GM12878 (cell line): ENCODE results near the gene TSHZ1.

Experiments used
- EZH2 ChIP-seq: IDR thresholded peaks from 2 replicates; pipeline ENCODE4 v1.6.1; 2012; ENCODE audit warnings: low read depth, mild to moderate bottlenecking, control low read depth, inconsistent platforms, low read length, borderline replicate concordance; ENCODE audit not compliant: control insufficient read depth
- PAX8 ChIP-seq: fragments of 450-650 bp; IDR thresholded peaks from 2 replicates; pipeline ENCODE4 v1.6.1; 2017; ENCODE audit warnings: mild to moderate bottlenecking, moderate library complexity
- POLR2AphosphoS5 ChIP-seq: IDR thresholded peaks from 2 replicates; pipeline ENCODE4 v1.6.1; 2011; ENCODE audit warnings: mild to moderate bottlenecking, low read length, inconsistent platforms
- SIN3A ChIP-seq: IDR thresholded peaks from 2 replicates; pipeline ENCODE4 v1.6.1; 2012; ENCODE audit warnings: low read depth, low read length, improper control_type of control experiment
- TF ChIP-seq, protein P1 (sequence below): IDR thresholded peaks from 2 replicates; pipeline ENCODE4 v1.6.1; 2012; ENCODE audit warnings: low read depth, low read length, improper control_type of control experiment
- TF ChIP-seq, protein P2 (sequence below), 3 experiments: IDR thresholded peaks in 2 of 3; conservative IDR thresholded peaks in 1 of 3; 2 replicates each; pipeline ENCODE4 v1.5.1; 2011; ENCODE audit warnings: low read depth in 3 of 3, low read length in 3 of 3, mild to moderate bottlenecking in 3 of 3, control low read depth in 2 of 3, moderate library complexity in 2 of 3, inconsistent platforms in 1 of 3, mixed read lengths in 1 of 3; ENCODE audit not compliant: control insufficient read depth in 2 of 3, insufficient read depth in 1 of 3; ENCODE audit errors: extremely low read depth in 1 of 3

DNA sequence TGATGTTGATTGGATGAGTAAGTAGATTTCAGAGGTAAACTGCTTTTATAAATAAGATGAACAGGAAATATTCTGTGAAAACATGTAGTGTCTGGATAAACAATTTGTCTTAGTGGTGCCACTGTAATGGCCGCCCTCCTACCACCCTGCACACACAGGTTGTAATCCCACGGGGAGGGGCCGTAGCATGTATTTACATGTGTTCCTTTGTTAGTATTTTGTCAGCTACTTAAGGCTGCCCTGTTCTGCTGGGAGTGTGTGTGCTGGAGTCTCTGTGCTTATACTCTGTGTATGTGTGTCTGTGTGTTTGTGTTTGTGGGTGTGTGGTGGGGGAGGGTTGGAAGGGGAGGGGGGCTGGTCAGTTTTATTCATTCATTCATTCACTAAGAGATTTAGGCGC, 5.1 kb downstream of the TSHZ1 start:
- TF ChIP-seq EZH2, result no peak
- TF ChIP-seq, protein P1, sequence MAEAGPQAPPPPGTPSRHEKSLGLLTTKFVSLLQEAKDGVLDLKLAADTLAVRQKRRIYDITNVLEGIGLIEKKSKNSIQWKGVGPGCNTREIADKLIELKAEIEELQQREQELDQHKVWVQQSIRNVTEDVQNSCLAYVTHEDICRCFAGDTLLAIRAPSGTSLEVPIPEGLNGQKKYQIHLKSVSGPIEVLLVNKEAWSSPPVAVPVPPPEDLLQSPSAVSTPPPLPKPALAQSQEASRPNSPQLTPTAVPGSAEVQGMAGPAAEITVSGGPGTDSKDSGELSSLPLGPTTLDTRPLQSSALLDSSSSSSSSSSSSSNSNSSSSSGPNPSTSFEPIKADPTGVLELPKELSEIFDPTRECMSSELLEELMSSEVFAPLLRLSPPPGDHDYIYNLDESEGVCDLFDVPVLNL, result no peak
- no peak for TF ChIP-seq PAX8
- no peak for TF ChIP-seq SIN3A
- TF ChIP-seq POLR2AphosphoS5, result no peak
- TF ChIP-seq, protein P2, sequence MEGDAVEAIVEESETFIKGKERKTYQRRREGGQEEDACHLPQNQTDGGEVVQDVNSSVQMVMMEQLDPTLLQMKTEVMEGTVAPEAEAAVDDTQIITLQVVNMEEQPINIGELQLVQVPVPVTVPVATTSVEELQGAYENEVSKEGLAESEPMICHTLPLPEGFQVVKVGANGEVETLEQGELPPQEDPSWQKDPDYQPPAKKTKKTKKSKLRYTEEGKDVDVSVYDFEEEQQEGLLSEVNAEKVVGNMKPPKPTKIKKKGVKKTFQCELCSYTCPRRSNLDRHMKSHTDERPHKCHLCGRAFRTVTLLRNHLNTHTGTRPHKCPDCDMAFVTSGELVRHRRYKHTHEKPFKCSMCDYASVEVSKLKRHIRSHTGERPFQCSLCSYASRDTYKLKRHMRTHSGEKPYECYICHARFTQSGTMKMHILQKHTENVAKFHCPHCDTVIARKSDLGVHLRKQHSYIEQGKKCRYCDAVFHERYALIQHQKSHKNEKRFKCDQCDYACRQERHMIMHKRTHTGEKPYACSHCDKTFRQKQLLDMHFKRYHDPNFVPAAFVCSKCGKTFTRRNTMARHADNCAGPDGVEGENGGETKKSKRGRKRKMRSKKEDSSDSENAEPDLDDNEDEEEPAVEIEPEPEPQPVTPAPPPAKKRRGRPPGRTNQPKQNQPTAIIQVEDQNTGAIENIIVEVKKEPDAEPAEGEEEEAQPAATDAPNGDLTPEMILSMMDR (IDR thresholded peaks at IDR 0.05 in 2 of 3, conservative IDR thresholded peaks at IDR 0.05 in 1 of 3; ENCODE audit: control insufficient read depth in 2 of 3, extremely low read depth in 1 of 3, insufficient read depth in 1 of 3, low read depth in 3 of 3, low read length in 3 of 3), result no peak
